ENCODE measurements around the gene CDK5. TPM values are rescaled to one million over a fixed set of nuclear protein-coding genes. Genes with fewer than 3 reads are reported as not detected.
A peak's percentile ranks its signal among the peaks of the same experiment; 100 is the strongest.

Gene CDK5
- total and polyA plus RNA-seq, 9 of the 15 experiments (the other 6 are each of a cell fraction or from before 2014, with no cell fraction given) = 3.2 to 38.0 (median 27.5) TPM

GRCh38 chr7:151008511-151009323 is 49.0 kb downstream of the CDK5 start (continued):
- TF ChIP-seq PBX2 (CRISPR knock-in tag; IDR thresholded peaks at IDR 0.05; ENCODE audit: low read depth) = no peak
- TF ChIP-seq PBX2 (tag; conservative IDR thresholded peaks at IDR 0.05; ENCODE audit: low read depth) = no peak
- TF ChIP-seq L3MBTL2 (IDR thresholded peaks at IDR 0.05) = peak; percentile 89
- TF ChIP-seq STAG1 (CRISPR knock-in tag; IDR thresholded peaks at IDR 0.05; ENCODE audit: borderline replicate concordance) = no peak
- no peak for TF ChIP-seq CHD7 (IDR thresholded peaks at IDR 0.05; ENCODE audit: low read depth, low read length)
- TF ChIP-seq CREB3L1 (IDR thresholded peaks at IDR 0.05; ENCODE audit: borderline replicate concordance, low read depth) = peak; percentile 84
- TF ChIP-seq ZKSCAN8 (CRISPR knock-in tag; IDR thresholded peaks at IDR 0.05) = no peak
- TF ChIP-seq CBX8 (IDR thresholded peaks at IDR 0.05; ENCODE audit: borderline replicate concordance, extremely low read depth, low read depth, low read length, poor library complexity, severe bottlenecking) = no peak
- TF ChIP-seq NR2C2 (CRISPR knock-in tag; IDR thresholded peaks at IDR 0.05) = peak; percentile 87
- peak; percentile 73 for TF ChIP-seq NR2C2 (tag; IDR thresholded peaks at IDR 0.05)
- no peak for TF ChIP-seq TSC22D4 (tag; IDR thresholded peaks at IDR 0.05)

All from K562 (cell line).